Measurements from ENCODE around the gene FCHSD2. TPM values are rescaled to one million over a fixed set of nuclear protein-coding genes. Genes with fewer than 3 reads are reported as not detected.

The FCHSD2 gene
- total and polyA plus RNA-seq, 2 of the 13 experiments (the other 11 are each of a cell fraction or from before 2014, with no cell fraction given), result 20.5 to 24.8 TPM

GRCh38 chr11:73107597-73107996, 34.5 kb downstream of the FCHSD2 start:
- no peaks in the 10 kb centered on the region for H3K27me3 ChIP-seq (ENCODE audit: control insufficient read depth in 1 of 2, insufficient read depth in 2 of 2, low read length in 2 of 2)
- no peak for FAIRE-seq

More at GRCh38 chr11:73107597-73107996, 34.5 kb downstream of the FCHSD2 start:
- intact Hi-C loops (cut with micrococcal nuclease; ENCODE audit: unreplicated experiment), result no loop called here
- Histone ChIP-seq H3K9ac (ENCODE audit: insufficient read depth, low read depth, low read length) (no peak overlapping the region), H3K36me3 (replicated peaks in 1 of 2; ENCODE audit: control insufficient read depth in 1 of 2, insufficient read depth in 2 of 2, low read length in 2 of 2) (peaks cover 2 to 15% of the 10 kb centered on the region in 2 experiments; a peak in 2 of 5 replicates), H2AFZ (ENCODE audit: low read length) (no peak overlapping the region), H3K9me3 (ENCODE audit: low read length) (0 out of 2 replicates have a peak, but pooled peaks cover 7% of the 10 kb centered on the region), H3K4me2 (ENCODE audit: low read depth, low read length) (no peak overlapping the region), H3K79me2 (ENCODE audit: insufficient read depth, low read length) (peaks cover 28% of the 10 kb centered on the region), H3K4me3 (replicated peaks in 1 of 3; ENCODE audit: insufficient read depth in 1 of 3, low read depth in 2 of 3, low read length in 3 of 3) (no peak overlapping the region), H4K20me1 (ENCODE audit: insufficient read depth, low read length) (no peaks in the 10 kb centered on the region), H3K27ac (ENCODE audit: extremely low read length, insufficient read depth, low read length) (no peak overlapping the region), H3K4me1 (ENCODE audit: insufficient read depth, low read length) (no peaks in the 10 kb centered on the region)
- ChIA-PET CTCF (ENCODE audit: low intra/inter-chr PET ratio, low total read pairs) (no interaction called here), POLR2A (interaction anchor here (0.9 kb wide), 1 partner anchor 35 kb away, joined by 3 read pairs; the partner anchor contains the start of gene FCHSD2)
- ATAC-seq (no peak), DNase-seq (ENCODE audit: low spot score) (no peak)
- 94% methylated on average over 3 of the region's 3 CpGs for WGBS (ENCODE audit: low lambda C conversion rate)
- BruUV-seq (replicated peaks), result no TSS peak
- in situ Hi-C loops (cut with HindIII; ENCODE audit: extremely low pct_ligation_motif_present, low pct_unique_long_range_greater_than_20kb), result no loop called here
- TF ChIP-seq HDAC6 (IDR thresholded peaks at IDR 0.05; ENCODE audit: low read depth, low read length), result no peak
- TF ChIP-seq EZH2 (conservative IDR thresholded peaks at IDR 0.05; ENCODE audit: low read depth, low read length), result no peak
- TF ChIP-seq RFX1 (IDR thresholded peaks at IDR 0.05), result no peak
- TF ChIP-seq CERS6 (CRISPR knock-in tag; IDR thresholded peaks at IDR 0.05), result no peak
- TF ChIP-seq ZNF326 (CRISPR knock-in tag; IDR thresholded peaks at IDR 0.05; ENCODE audit: borderline replicate concordance), result no peak
- no peak for TF ChIP-seq ZBTB43 (CRISPR knock-in tag; conservative IDR thresholded peaks at IDR 0.05)
- no peak for TF ChIP-seq MATR3 (CRISPR knock-in tag; IDR thresholded peaks at IDR 0.05)
- TF ChIP-seq KLF11 (CRISPR knock-in tag; IDR thresholded peaks at IDR 0.05), result no peak
- TF ChIP-seq ZNF282 (IDR thresholded peaks at IDR 0.05; ENCODE audit: partially characterized antibody), result no peak
- TF ChIP-seq TP53 (CRISPR knock-in tag; conservative IDR thresholded peaks at IDR 0.05), result no peak
- TF ChIP-seq ATF2 (CRISPR knock-in tag; IDR thresholded peaks at IDR 0.05), result no peak
- no peak for TF ChIP-seq SMC3 (IDR thresholded peaks at IDR 0.05; ENCODE audit: low read length)
- TF ChIP-seq TEAD2 (CRISPR knock-in tag; IDR thresholded peaks at IDR 0.05), result no peak
- TF ChIP-seq ZNF740 (CRISPR knock-in tag; IDR thresholded peaks at IDR 0.05), result no peak
- TF ChIP-seq CBX1 (IDR thresholded peaks at IDR 0.05; ENCODE audit: low read depth), result no peak
